Renal cortex interstitium (tissue), 11 donors: ENCODE data around the gene KRT15. TPM values are rescaled to one million over a fixed set of nuclear protein-coding genes. Genes with fewer than 3 reads are reported as not detected.
A peak's percentile ranks its signal among the peaks of the same experiment; 100 is the strongest.

Experiments
- DNase-seq, 11 donors: peaks; one replicate each; pipeline ENCODE4 v3.0.0-alpha.2; 2013; ENCODE audit warnings: low read depth in 9 of 11, low spot score in 4 of 11; ENCODE audit errors: extremely low read depth in 1 of 11
- polyA plus RNA-seq, 3 donors: library from polyadenylated mRNA; unstranded; fragments of 120-200 nt; gene quantifications; one replicate each; pipeline ENCODE4 v1.2.1, GENCODE V29; 2013; ENCODE audit not compliant: insufficient read length in 3 of 3

Gene KRT15
- polyA plus RNA-seq, 3 donors, result 0.51 to 2.0 (median 0.72) TPM

GRCh38 chr17:41511716-41512115 lies 7.0 kb downstream of the KRT15 start:
- DNase-seq, result no peak

DNA sequence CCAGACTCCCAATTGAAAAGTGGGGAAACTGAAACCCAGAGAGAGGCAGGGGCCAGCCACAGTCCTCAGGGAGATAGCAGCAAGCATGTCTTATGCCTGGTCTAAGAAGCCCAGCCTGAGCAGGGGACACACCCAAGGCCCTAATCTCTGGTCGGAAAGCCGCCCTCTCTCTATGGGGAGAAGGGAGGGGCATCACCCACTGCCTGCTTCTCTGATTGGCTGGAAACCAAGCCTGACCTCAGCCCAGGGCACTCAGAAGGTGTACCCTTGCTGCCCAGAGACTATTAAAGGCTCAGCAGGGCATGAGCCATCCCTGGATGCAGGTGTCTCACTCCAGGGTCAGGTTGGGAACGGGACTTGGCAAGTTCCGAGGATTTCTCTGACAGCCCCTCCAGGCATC lies 7.6 kb downstream of the KRT15 start:
- DNase-seq, result no peak

GRCh38 chr17:41510251-41511065 lies 8.2 kb downstream of the KRT15 start:
- no peak for DNase-seq

GRCh38 chr17:41507315-41507880 lies 11.3 kb downstream of the KRT15 start:
- DNase-seq, result no peak

DNA sequence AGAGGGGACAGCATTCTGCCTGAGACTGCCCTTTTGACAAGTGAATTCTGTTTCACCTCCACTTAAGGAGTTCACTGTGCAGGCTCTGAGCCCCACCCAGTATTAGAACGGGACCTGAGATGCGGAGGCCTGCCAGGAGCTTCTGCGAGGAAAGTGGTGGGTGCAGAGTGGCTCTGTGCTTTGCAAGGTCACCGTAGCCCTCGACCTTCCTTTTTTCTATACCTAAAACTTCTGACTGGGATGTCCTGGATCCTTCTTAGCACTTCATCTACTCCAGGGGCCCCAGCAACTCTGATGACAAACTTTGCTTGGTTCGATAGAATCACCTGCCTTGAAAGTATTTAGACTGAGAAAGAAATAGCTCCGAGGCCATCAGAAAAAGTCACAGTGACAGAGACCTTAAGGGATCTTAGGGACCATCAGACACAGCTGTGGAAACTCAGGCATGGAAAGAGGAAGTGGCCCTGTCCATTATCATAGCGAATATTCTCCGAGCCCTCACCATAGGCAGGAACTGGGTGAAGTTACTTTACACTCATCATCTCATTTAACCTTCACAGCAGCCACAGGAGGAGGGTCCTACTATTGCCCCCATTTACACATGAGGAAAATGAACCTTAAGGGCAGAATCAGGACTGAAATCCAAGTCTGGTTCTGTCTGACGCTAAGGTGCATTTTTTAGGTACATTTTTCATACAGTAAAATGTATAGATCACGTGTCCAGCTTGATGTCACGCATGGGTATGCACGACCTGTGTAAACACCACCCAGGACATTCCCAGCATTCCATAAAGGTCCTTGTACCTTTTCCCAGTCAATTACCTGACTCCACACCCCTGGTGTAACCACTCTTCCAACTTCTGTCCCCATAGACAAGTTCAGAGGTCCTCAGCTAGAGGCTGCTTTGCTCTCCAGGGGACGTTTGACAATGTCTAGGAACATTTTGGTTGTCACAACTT lies 12.6 kb downstream of the KRT15 start:
- no peak for DNase-seq

GRCh38 chr17:41505007-41505808 lies 13.5 kb downstream of the KRT15 start, which contains the start of gene KRT13:
TSS of gene KRT13 (minus strand) at chr17:41505612. CDS start at chr17:41505550, 62 bp downstream.
- DNase-seq, result no peak

- DNase-seq, result no peak
These were observed 14.3 kb downstream of the KRT15 start for GRCh38 chr17:41504246-41504977.

DNA sequence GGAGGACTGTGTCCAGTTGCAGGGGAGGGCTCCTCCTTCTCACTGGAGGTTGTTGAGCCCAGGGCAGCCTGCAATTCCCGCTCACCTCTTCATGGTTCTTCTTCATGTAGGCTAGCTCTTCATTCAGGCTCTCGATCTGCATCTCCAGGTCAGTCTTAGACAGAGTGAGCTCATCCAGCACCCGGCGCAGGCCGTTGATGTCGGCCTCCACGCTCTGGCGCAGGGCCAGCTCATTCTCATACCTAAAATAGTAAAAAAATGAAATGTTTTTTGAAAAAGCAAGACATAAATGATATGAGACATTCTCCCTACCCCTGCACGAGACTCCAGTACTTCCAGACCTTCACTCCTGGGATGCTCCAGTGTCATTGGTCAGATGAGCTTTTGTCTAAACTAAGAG lies 15.5 kb downstream of the KRT15 start:
- no peak for DNase-seq

DNA sequence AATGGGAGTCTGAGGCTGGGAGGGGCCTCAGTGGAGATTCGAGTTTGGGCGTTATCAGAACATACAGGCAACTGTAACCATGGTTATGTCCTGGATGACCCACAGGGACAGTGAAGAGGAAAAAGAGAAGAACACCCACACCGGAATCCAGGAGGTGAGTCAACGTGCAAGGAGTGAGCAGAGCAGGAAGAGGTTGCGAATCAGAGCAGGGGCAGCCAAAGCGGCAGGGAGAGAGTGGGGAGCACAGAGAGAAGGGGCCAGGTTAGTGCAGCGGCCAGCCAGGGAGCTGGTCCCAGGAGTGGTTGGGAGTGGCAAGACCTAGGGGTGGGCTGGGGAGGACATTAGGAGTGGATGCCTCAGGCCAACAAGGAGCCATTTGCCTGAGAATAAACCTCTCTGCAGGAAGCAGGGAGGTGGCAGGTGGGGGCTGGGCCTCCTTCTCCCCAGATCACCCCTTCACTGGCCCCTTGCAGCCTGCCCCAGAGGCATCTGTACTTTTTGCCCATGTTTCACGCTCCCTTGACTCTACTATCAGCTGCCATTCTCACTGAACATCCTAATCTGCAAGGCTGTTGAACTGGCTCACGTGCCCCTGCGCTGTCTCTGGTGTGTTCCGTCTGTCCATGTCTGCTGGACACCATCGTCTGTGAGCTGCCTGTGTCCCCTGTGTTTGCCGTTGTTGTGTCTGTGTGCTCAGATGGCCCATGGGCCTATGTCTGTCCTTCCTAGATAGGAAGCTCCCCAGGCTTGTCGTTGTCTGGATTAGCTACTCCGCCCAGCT lies 18.4 kb downstream of the KRT15 start:
- no peak for DNase-seq

DNA sequence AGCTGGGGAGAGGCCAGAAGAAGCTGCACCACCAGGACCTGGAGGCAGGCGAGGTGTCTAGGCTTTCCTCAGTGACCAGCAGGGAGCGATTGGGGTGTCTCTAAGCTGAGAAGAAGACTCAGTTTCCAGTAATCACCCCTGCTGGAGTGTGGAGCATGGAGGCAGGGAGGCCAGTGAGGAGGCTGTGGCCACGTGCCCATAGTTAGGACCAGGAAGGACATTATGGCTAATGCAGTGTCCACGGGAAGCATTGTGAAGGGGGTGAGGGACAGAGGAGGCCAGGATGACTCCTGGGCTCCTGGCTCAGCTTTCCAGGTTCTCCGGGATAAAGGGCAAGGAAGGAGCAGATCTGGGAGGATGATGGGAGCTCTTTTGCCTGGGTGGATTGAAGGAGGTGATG lies 19.0 kb downstream of the KRT15 start:
- no peak for DNase-seq

- DNase-seq, result no peak
These were observed 20.4 kb downstream of the KRT15 start for GRCh38 chr17:41498276-41498675.

- DNase-seq, result peak in 9 of 11 donors; percentile 13 to 57 (median 40)
These were observed 21.7 kb downstream of the KRT15 start for GRCh38 chr17:41496803-41497484.

DNA sequence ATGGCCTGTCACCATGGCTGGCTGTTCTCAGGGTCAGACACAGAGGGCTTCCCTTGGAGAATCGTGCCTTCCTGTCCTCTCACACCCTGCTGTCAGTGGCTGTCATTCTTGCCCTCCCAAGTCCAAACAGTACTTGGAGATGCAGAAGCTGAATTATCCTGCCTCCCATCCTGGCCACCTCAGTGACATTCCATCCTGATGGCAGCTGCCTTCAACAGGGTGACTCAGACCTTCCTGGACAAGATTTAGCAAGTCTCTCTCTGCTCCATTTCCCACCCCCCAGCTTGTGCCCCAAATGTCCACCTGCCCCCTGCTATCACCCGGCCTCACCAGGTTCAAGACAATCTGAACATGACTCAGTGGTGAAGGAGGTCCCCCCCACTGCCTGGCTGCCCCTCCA lies 24.2 kb downstream of the KRT15 start:
- DNase-seq, result no peak

GRCh38 chr17:41492771-41493170 lies 25.9 kb downstream of the KRT15 start:
- peak in 8 of 11 donors; percentile 27 to 60 (median 54) for DNase-seq

DNA sequence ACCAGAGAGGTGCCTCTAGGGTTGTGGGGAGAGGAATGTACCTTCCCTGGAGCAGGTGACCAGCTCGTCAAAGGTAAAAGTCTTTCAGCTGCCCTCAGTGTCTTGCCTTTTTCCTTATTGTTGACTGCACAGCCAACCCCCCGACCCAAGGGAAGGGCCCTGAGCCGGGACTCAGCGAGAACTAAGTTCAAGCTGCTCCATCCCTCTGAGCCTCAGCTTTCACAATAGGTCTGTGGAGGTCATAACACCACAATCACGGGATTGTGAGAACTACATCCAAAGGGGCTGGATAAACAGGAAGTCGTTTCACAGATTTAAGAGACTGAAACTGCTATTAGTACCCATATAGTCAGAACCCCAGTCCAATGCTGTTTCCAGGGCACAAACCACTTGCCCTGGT lies 26.3 kb downstream of the KRT15 start:
- DNase-seq, result no peak

GRCh38 chr17:41491476-41491875 lies 27.2 kb downstream of the KRT15 start:
- DNase-seq, result no peak
